Right lobe of liver (tissue), 4 donors: ENCODE data around the gene ZFAND2B.

ENCODE experiments used
- POLR2A ChIP-seq: fragments of 450-650 bp; IDR thresholded peaks from one replicate; pipeline ENCODE4 v1.6.1; 2017; ENCODE audit warnings: antibody characterized with exemption, mild to moderate bottlenecking
- TF ChIP-seq, protein P1 (sequence below), 4 donors: fragments of 200-600 bp in 3 of 4; fragments of 450-650 bp in 1 of 4; IDR thresholded peaks; one replicate each; pipeline versions ENCODE4 v1.5.1 to v1.8.0; 2016 to 2022; ENCODE audit warnings: antibody characterized with exemption in 4 of 4, mild to moderate bottlenecking in 2 of 4
- donor health status: DM: no; HTN: no; CAD: no.
- donor health status: DM: no; HTN: no; CAD: no.
- donor health status: DM: no; HTN: yes; CAD: no.

DNA sequence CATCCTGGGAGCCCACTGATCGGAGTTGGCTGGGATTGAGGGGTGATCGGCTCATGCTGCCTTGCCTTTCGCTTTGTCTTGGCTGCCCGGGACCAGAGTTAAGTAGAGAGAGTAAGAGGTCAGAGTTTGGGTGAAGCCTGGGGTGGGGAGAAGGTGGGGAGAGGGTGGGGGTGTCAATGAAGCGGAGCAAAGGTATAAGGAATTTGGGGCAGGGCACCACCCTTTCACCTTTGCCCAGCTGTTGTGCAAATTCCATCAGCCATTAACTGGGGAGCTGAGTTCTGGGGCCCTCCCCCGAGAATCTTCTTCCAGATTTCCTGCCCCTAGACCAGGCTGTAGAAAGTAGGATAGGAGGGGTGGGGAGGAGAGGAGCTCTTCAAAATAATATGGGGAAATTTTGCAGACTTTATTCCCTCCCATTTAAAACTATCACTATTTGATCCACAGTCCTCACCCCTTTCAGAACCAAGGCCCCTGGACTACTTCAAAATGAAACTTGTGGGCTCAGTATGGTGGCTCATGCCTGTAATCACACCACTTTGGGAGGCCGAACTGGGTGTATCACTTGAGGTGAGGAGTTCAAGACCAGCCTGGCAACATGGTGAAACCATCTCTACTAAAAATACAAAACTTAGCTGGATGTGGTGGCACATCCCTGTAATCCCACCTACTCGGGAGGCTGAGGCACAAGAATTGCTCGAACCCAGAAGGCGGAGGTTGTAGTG lies 36.5 kb upstream of the ZFAND2B start, which contains the start of gene SLC23A3:
- TF ChIP-seq, protein P1, sequence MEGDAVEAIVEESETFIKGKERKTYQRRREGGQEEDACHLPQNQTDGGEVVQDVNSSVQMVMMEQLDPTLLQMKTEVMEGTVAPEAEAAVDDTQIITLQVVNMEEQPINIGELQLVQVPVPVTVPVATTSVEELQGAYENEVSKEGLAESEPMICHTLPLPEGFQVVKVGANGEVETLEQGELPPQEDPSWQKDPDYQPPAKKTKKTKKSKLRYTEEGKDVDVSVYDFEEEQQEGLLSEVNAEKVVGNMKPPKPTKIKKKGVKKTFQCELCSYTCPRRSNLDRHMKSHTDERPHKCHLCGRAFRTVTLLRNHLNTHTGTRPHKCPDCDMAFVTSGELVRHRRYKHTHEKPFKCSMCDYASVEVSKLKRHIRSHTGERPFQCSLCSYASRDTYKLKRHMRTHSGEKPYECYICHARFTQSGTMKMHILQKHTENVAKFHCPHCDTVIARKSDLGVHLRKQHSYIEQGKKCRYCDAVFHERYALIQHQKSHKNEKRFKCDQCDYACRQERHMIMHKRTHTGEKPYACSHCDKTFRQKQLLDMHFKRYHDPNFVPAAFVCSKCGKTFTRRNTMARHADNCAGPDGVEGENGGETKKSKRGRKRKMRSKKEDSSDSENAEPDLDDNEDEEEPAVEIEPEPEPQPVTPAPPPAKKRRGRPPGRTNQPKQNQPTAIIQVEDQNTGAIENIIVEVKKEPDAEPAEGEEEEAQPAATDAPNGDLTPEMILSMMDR (IDR thresholded peaks at IDR 0.05): no peak
- TF ChIP-seq POLR2A: no peak
